GM23338 (cell line): ENCODE data around the gene FRZB. TPM values are rescaled to one million over a fixed set of nuclear protein-coding genes. Genes with fewer than 3 reads are reported as not detected.

ENCODE experiments used
- ATAC-seq: fragments of 200-7000 bp; cut with Tn5 transposase; 3 replicates; pipeline ENCODE4 v1.9.1; 2020
- DNase-seq: peaks from one replicate; pipeline ENCODE4 v3.0.0-alpha.2; 2015; ENCODE audit warnings: low spot score
- H2AFZ ChIP-seq: fragments of 200-600 bp; sonication (generic); 2 replicates; pipeline ENCODE4 v1.8.0; 2016; ENCODE audit warnings: antibody characterized with exemption, mild to moderate bottlenecking, moderate library complexity
- H3F3A ChIP-seq: fragments of 200-600 bp; sonication (generic); replicated peaks from 2 replicates; pipeline ENCODE4 v1.8.0; 2017; ENCODE audit warnings: antibody characterized with exemption, mixed run types, low read depth
- H3K27ac ChIP-seq: fragments of 200-600 bp; sonication (generic); 2 replicates; pipeline ENCODE4 v1.6.1; 2016; ENCODE audit warnings: low read depth
- H3K27me3 ChIP-seq: fragments of 200-600 bp; sonication (generic); 2 replicates; pipeline ENCODE4 v1.8.0; 2016; ENCODE audit warnings: mild to moderate bottlenecking, mixed run types, moderate library complexity; ENCODE audit not compliant: insufficient read depth
- H3K36me3 ChIP-seq: fragments of 200-600 bp; sonication (generic); 2 replicates; pipeline ENCODE4 v1.8.0; 2016; ENCODE audit warnings: mild to moderate bottlenecking; ENCODE audit not compliant: insufficient read depth
- H3K4me1 ChIP-seq: fragments of 200-600 bp; sonication (generic); 2 replicates; pipeline ENCODE4 v1.8.0; 2016; ENCODE audit warnings: mild to moderate bottlenecking, moderate library complexity; ENCODE audit not compliant: insufficient read depth
- H3K4me2 ChIP-seq: fragments of 200-600 bp; sonication (generic); 2 replicates; pipeline ENCODE4 v1.7.1; 2017; ENCODE audit warnings: mixed run types
- H3K4me3 ChIP-seq: fragments of 200-600 bp; sonication (generic); 2 replicates; pipeline ENCODE4 v1.6.1; 2016; ENCODE audit warnings: mixed run types
- H3K79me2 ChIP-seq: fragments of 200-600 bp; sonication (generic); replicated peaks from 2 replicates; pipeline ENCODE4 v1.8.0; 2017; ENCODE audit warnings: mild to moderate bottlenecking; ENCODE audit not compliant: insufficient read depth
- H3K9me2 ChIP-seq: fragments of 200-600 bp; sonication (generic); 2 replicates; pipeline ENCODE4 v1.8.0; 2017; ENCODE audit not compliant: insufficient read depth
- H4K20me1 ChIP-seq: fragments of 200-600 bp; sonication (generic); replicated peaks from 2 replicates; pipeline ENCODE4 v1.8.0; 2017; ENCODE audit warnings: mild to moderate bottlenecking; ENCODE audit not compliant: insufficient read depth
- H3K27ac Mint-ChIP-seq: 2 replicates; pipeline ENCODE4 v1.8.0; 2020; ENCODE audit warnings: inconsistent platforms, mild to moderate bottlenecking, moderate library complexity, mixed read lengths
- H3K27me3 Mint-ChIP-seq: 3 replicates; pipeline ENCODE4 v1.8.0; 2022; ENCODE audit warnings: low read depth, mild to moderate bottlenecking, moderate library complexity, mixed read lengths, inconsistent platforms; ENCODE audit not compliant: insufficient read depth, poor library complexity
- H3K36me3 Mint-ChIP-seq: 3 replicates; pipeline ENCODE4 v1.8.0; 2021; ENCODE audit warnings: low read depth, mild to moderate bottlenecking, inconsistent platforms, moderate library complexity, mixed read lengths
- H3K4me1 Mint-ChIP-seq: 3 replicates; pipeline ENCODE4 v1.8.0; 2020; ENCODE audit warnings: mild to moderate bottlenecking, inconsistent platforms, mixed read lengths
- H3K4me3 Mint-ChIP-seq: 3 replicates; pipeline ENCODE4 v1.8.0; 2021; ENCODE audit warnings: moderate library complexity, mild to moderate bottlenecking, inconsistent platforms, mixed read lengths
- H3K9me3 Mint-ChIP-seq: 3 replicates; pipeline ENCODE4 v1.8.0; 2020; ENCODE audit warnings: moderate library complexity, mild to moderate bottlenecking, inconsistent platforms, mixed read lengths
- CREB1 ChIP-seq: fragments of 250-450 bp; sonication (Bioruptor Pico); IDR thresholded peaks from 2 replicates; pipeline ENCODE4 v1.5.0; 2020; ENCODE audit warnings: low read depth, mild to moderate bottlenecking, moderate library complexity
- ETS1 ChIP-seq: IDR thresholded peaks from 2 replicates; pipeline ENCODE4 v1.6.1; 2016; ENCODE audit warnings: antibody characterized with exemption
- EZH2 ChIP-seq: fragments of 200-600 bp; sonication (generic); IDR thresholded peaks from one replicate; pipeline ENCODE4 v1.8.0; 2017; ENCODE audit warnings: antibody characterized with exemption, mild to moderate bottlenecking, low read depth; ENCODE audit not compliant: unreplicated experiment
- EZH2phosphoT487 ChIP-seq: fragments of 200-600 bp; sonication (generic); IDR thresholded peaks from one replicate; pipeline ENCODE4 v1.8.1; 2018; ENCODE audit warnings: antibody characterized with exemption; ENCODE audit not compliant: unreplicated experiment
- JUNB ChIP-seq: IDR thresholded peaks from one replicate; pipeline ENCODE4 v1.6.1; 2016; ENCODE audit warnings: antibody characterized with exemption; ENCODE audit not compliant: unreplicated experiment
- NANOG ChIP-seq: IDR thresholded peaks from 2 replicates; pipeline ENCODE4 v1.6.1; 2016; ENCODE audit warnings: antibody characterized with exemption, borderline replicate concordance
- REST ChIP-seq: IDR thresholded peaks from one replicate; pipeline ENCODE4 v1.6.1; 2018; ENCODE audit warnings: antibody characterized with exemption; ENCODE audit not compliant: unreplicated experiment
- STAT1 ChIP-seq: IDR thresholded peaks from one replicate; pipeline ENCODE4 v1.6.1; 2016; ENCODE audit warnings: antibody characterized with exemption; ENCODE audit not compliant: unreplicated experiment
- ZNF114 ChIP-seq: fragments of 250-450 bp; sonication (Bioruptor Pico); IDR thresholded peaks from 2 replicates; pipeline ENCODE4 v1.5.0; 2020; ENCODE audit warnings: mild to moderate bottlenecking, moderate library complexity
- ZNF331 ChIP-seq: fragments of 250-450 bp; sonication (Bioruptor Pico); IDR thresholded peaks from 2 replicates; pipeline ENCODE4 v1.5.0; 2020; ENCODE audit warnings: low read depth, mild to moderate bottlenecking, moderate library complexity
- ZNF462 ChIP-seq: fragments of 250-450 bp; sonication (Bioruptor Pico); IDR thresholded peaks from 2 replicates; pipeline ENCODE4 v1.5.0; 2020; ENCODE audit warnings: mild to moderate bottlenecking, moderate library complexity
- polyA plus RNA-seq: library from polyadenylated mRNA; unstranded; fragments of >200 nt; fragmentation: Nextera tagmentation; extraction: Ambion mirVana; gene quantifications from 2 replicates; pipeline ENCODE4 v1.2.1, GENCODE V29; 2016
- total RNA-seq: library from RNA; depleted of rRNA; stranded (reverse); fragments of >200 nt; shearing (Covaris generic); gene quantifications from 2 replicates; pipeline ENCODE4 v1.2.3, GENCODE V29; 2014
- TF ChIP-seq, protein P1 (sequence below), 2 experiments: fragments of 200-600 bp in 1 of 2; sonication (generic) in 1 of 2; conservative IDR thresholded peaks; 2 replicates each; pipeline versions ENCODE4 v1.5.1 to v1.6.1; 2016 to 2017; ENCODE audit warnings: antibody characterized with exemption in 2 of 2, low read depth in 2 of 2, mild to moderate bottlenecking in 2 of 2, moderate library complexity in 1 of 2

The FRZB gene
- total and polyA plus RNA-seq, 2 experiments from 2014 or later: 0.52 to 1.2 TPM

DNA sequence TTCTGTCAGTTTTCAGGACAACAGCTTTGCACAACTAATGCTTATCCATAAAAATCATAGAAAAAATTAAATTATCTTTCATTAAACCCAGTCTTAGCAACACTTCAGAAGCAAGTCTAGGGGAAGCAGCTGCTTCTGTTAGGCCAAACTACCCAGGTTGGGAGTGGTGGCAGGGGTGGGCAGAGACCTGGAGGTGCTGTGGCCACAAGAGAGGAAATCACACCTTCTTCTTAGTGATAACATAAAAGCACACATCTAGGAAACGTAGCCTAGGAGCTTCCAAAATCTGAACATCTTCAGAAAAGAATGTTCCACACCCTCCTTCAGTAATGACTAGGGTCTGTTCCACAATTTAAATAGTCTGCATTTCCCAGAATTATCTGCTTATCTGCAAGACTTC, 32.3 kb upstream of the FRZB start (continued):
- TF ChIP-seq ETS1: no peak

DNA sequence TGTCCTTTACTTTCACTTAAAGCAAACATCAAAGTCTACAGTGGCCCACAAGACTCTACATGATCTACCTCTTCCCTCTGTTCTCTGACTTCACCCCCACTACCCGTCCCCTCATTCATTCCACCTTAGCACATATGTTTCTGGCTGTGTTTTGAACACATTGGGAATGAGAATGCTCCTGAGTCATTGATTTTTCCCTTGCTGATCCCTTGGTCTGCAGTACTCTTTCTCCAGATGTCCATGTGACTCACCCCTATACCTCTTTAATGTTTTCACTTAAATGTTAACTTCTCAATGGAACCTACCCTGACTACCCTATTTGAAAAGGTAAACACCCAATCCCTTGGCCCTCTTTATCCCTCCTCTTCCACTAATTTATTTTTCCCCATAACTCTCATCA, 30.7 kb upstream of the FRZB start:
- H3K79me2 ChIP-seq: no peaks in the 10 kb centered on the region
- no peak overlapping the region for H3K4me2 ChIP-seq
- Mint-ChIP-seq H3K36me3 (no peaks in the 10 kb centered on the region; the same call in 2 of the 3 replicates), H3K27ac (no peak overlapping the region), H3K9me3 (no peaks in the 10 kb centered on the region; the same call in 2 of the 3 replicates), H3K4me1 (no peaks in the 10 kb centered on the region), H3K27me3 (peaks cover 2% of the 10 kb centered on the region), H3K4me3 (no peak overlapping the region)
- H3F3A ChIP-seq: no peaks in the 10 kb centered on the region
- H3K27me3 ChIP-seq: no peaks in the 10 kb centered on the region
- no peaks in the 10 kb centered on the region for H3K9me2 ChIP-seq
- no peak overlapping the region for H3K4me3 ChIP-seq
- H3K4me1 ChIP-seq: no peaks in the 10 kb centered on the region
- ATAC-seq (no peak), DNase-seq (no peak)
- H3K36me3 ChIP-seq: no peaks in the 10 kb centered on the region
- no peak overlapping the region for H3K27ac ChIP-seq
- no peaks in the 10 kb centered on the region for H4K20me1 ChIP-seq
- H2AFZ ChIP-seq: no peak overlapping the region
- TF ChIP-seq, protein P1, sequence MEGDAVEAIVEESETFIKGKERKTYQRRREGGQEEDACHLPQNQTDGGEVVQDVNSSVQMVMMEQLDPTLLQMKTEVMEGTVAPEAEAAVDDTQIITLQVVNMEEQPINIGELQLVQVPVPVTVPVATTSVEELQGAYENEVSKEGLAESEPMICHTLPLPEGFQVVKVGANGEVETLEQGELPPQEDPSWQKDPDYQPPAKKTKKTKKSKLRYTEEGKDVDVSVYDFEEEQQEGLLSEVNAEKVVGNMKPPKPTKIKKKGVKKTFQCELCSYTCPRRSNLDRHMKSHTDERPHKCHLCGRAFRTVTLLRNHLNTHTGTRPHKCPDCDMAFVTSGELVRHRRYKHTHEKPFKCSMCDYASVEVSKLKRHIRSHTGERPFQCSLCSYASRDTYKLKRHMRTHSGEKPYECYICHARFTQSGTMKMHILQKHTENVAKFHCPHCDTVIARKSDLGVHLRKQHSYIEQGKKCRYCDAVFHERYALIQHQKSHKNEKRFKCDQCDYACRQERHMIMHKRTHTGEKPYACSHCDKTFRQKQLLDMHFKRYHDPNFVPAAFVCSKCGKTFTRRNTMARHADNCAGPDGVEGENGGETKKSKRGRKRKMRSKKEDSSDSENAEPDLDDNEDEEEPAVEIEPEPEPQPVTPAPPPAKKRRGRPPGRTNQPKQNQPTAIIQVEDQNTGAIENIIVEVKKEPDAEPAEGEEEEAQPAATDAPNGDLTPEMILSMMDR (conservative IDR thresholded peaks at IDR 0.05; ENCODE audit: low read depth in 2 of 2): no peak
- TF ChIP-seq ZNF331 (CRISPR knock-in tag): no peak
- TF ChIP-seq REST: no peak
- TF ChIP-seq JUNB: no peak
- no peak for TF ChIP-seq CREB1
- TF ChIP-seq STAT1: no peak
- no peak for TF ChIP-seq ZNF114 (CRISPR knock-in tag)
- TF ChIP-seq ETS1: no peak
- no peak for TF ChIP-seq NANOG
- TF ChIP-seq ZNF462 (CRISPR knock-in tag): no peak
- no peak for TF ChIP-seq EZH2
- no peak for TF ChIP-seq EZH2phosphoT487
